Activated T-cell treated with anti-CD3 and anti-CD28 coated beads, Interleukin-2, amount 50 U/mL, for 4 hours (primary cell): Measurements from ENCODE around the gene ANKRD18A. TPM values are rescaled to one million over a fixed set of nuclear protein-coding genes. Genes with fewer than 3 reads are reported as not detected.

ENCODE experiments used
- ATAC-seq, 2 donors: fragments of 200-7000 bp; cut with Tn5 transposase; one replicate each; pipeline ENCODE4 v1.10.0; 2021
- DNase-seq: peaks from one replicate; pipeline ENCODE4 v3.0.0-alpha.2; 2020
- H3K27me3 Mint-ChIP-seq: one replicate; pipeline ENCODE4 v1.8.0; 2021; ENCODE audit warnings: low read depth, mixed read lengths
- H3K36me3 Mint-ChIP-seq: one replicate; pipeline ENCODE4 v1.8.0; 2022; ENCODE audit warnings: mixed read lengths; ENCODE audit not compliant: insufficient read depth
- H3K4me1 Mint-ChIP-seq: one replicate; pipeline ENCODE4 v1.8.0; 2021; ENCODE audit warnings: low read depth, mixed read lengths
- H3K4me3 Mint-ChIP-seq: one replicate; pipeline ENCODE4 v1.8.0; 2021; ENCODE audit warnings: mild to moderate bottlenecking, moderate library complexity, mixed read lengths
- H3K9me3 Mint-ChIP-seq: one replicate; pipeline ENCODE4 v1.8.0; 2021; ENCODE audit warnings: mixed read lengths
- total RNA-seq, 3 donors: library from RNA; stranded (reverse); gene quantifications; one replicate each; pipeline ENCODE4 v1.2.1, GENCODE V29; 2021

ANKRD18A gene
- 1 to 10 TPM; 2.1 to 5.4 (median 5.3) TPM for total RNA-seq

DNA sequence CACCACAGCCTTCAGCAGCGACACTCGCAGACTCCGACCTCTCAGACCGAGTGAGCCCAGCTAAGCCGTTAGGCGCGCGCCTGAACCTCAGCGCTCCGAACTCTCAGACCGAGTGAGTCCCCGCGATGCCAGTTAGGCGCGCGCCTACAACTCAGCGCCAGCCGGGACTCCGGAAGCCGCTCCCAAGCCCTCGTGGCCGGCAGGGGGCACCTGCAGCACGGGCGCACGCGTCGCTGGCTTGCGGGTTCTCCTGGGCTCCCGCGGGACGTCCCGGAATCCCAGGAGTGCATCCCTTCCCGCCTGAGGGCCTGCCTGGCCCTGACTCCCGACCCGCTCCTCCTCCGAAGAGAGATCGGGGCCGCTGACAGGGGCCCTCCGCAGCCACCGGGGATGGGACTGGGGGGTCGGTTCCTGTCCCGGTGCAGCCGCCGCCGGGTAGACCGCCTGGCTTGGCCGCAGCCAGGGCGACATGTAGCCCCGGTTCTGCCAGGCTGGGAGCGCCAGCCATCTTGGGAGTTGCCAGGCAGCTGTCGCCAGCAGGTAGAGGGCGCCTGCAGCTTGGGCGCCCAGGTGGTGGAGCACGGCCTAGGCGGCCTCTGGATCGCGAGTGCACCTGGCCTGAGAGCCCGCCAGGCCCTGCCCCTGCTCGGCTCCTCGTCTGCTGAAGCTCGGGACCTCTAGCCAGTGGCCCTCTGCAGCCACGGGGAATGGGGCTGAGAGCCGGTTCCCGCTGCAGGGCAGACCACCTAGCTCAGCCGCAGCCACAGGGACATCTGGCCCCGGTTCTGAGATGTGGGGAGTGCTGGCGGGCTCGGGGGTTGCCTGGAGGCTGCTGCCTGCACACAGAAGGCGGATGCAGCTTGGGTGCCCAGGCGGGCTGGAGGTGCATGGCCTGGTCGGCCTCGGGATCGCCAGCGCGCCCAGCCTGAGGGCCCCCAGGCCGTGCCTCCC, at the start of gene ANKRD18A:
TSS of gene ANKRD18A (minus strand) at position 114 of the 951 bp plus-strand sequence. CDS start 311 bp downstream, outside the sequence.
- peaks cover 16% of the 10 kb centered on the region for H3K4me1 Mint-ChIP-seq
- ATAC-seq (peak; percentile 79 to 81), DNase-seq (peak; percentile 58)
- no peaks in the 10 kb centered on the region for H3K9me3 Mint-ChIP-seq
- peaks cover 22% of the 10 kb centered on the region for H3K27me3 Mint-ChIP-seq
- H3K36me3 Mint-ChIP-seq = peaks cover 3% of the 10 kb centered on the region
- peak within 1 kb of the TSS; percentile 87 for H3K4me3 Mint-ChIP-seq

DNA sequence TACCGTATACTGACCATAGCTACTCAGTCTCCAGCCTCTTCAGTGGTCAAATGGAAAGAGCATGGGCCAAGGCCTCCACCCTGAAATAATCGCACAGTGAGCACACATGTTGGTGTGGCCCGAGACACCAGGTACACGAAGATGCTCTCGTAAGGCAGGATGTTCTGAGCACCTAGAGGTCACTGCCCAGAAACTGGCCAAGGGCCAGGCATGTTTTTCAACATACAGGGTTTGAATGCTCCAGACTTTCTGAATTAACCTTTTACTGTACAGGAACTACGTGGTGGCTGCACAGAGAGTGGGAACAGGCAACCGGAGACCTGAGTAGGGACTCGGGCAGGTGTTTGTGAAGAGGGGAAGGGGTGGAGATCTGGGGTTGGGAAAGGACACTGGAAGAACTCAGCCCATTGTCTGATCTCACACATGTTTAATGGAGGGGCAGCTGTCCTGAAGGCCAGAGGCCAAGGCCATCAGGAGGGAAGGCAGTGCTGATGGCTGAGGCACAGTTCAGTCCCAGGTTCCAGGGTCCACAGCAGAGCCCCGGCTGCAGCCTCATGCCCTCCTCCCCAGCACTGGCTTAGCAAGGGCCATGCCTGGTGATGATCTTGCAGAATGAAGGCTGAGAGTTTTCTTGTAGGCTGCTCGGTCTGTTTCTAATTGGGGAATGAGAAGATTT, 48.5 kb upstream of the ANKRD18A start:
- Mint-ChIP-seq H3K36me3 (no peaks in the 10 kb centered on the region), H3K27me3 (peaks cover 8% of the 10 kb centered on the region), H3K4me3 (no peak overlapping the region), H3K9me3 (no peaks in the 10 kb centered on the region), H3K4me1 (peaks cover 4% of the 10 kb centered on the region)
- DNase-seq = no peak
- no peak for ATAC-seq

DNA sequence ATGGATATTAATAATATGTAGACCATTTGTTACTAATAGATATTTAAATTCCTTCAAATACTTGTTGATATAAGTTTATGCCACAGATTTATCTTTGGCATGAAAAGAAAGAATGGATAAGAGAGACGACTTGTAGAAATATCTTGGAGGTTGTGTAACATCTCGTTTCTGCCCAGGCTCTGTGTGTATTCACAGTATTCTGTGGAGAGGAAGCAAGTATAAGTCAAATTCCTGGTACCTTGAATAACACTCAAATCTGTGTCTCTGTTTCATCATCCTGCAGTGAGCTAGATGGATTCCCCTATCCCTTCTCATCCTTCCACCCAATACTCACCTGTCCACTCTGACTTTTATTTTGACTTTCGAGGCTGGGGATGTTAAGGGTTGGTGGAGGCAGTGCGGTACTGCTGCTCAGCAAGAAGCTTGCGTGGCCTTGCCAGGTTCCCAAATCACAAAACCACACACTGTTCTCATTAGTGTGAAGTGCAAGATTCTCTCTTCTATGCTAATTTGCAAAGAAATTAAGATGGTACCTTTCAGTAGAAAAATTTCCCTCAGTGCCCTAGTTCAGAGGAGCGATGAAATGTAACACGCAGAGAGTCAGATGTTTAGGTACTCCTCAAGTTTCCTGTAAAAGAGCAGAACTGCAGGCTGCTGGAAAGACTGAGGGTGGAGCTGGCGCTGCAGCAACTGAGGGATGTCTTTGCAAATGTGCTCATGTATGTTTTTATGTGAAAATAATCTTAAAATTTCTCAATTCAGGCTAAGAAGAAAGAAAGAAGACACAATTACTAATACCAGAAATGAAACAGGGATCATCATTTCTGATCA, 42.6 kb upstream of the ANKRD18A start:
- ATAC-seq (no peak), DNase-seq (no peak)
- Mint-ChIP-seq H3K27me3 (peaks cover 13% of the 10 kb centered on the region), H3K9me3 (no peaks in the 10 kb centered on the region), H3K36me3 (no peaks in the 10 kb centered on the region), H3K4me3 (no peak overlapping the region), H3K4me1 (no peaks in the 10 kb centered on the region)

DNA sequence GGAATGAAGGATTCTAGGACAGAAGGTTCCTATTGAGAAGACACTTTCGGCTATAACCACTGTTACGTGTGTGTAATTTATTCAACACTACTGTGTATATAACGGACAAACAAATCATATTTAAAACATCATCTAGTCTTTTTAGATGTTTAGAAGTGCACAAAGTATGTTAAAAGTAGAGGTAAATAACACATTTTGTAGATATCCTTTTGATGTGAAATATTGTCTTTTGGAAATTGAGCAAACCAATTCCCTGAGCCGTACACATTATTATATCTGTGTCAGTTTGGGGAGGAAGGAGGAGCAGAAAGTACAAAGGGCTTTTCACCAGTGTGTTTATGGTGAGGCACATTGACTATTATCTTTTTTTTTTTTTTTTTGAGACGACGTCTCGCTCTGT, 39.1 kb upstream of the ANKRD18A start:
- ATAC-seq (no peak), DNase-seq (no peak)
- Mint-ChIP-seq H3K4me1 (no peaks in the 10 kb centered on the region), H3K36me3 (no peaks in the 10 kb centered on the region), H3K9me3 (no peaks in the 10 kb centered on the region), H3K4me3 (no peak overlapping the region), H3K27me3 (peaks cover 20% of the 10 kb centered on the region)

DNA sequence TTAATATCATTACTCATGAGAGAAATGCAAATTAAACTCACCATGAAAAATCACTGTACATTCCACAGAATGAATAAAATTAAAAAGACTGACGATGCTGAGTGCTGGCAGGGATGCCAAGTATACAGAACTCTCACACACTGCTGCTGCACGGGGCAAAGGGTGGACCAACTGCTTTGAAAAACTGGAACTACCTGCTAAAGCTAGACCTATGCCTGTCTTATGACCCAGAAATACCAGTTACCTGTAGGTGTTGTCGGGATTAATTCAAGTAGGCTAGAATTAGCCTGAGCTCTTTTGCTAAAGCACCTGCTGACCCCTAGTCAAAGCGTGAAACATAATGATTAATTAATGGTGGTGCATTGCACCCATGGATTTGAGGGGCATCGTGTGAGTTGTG, 36.5 kb upstream of the ANKRD18A start:
- Mint-ChIP-seq H3K27me3 (peaks cover 15% of the 10 kb centered on the region), H3K4me1 (no peaks in the 10 kb centered on the region), H3K36me3 (no peaks in the 10 kb centered on the region), H3K9me3 (no peaks in the 10 kb centered on the region), H3K4me3 (no peak overlapping the region)
- ATAC-seq (no peak), DNase-seq (no peak)

DNA sequence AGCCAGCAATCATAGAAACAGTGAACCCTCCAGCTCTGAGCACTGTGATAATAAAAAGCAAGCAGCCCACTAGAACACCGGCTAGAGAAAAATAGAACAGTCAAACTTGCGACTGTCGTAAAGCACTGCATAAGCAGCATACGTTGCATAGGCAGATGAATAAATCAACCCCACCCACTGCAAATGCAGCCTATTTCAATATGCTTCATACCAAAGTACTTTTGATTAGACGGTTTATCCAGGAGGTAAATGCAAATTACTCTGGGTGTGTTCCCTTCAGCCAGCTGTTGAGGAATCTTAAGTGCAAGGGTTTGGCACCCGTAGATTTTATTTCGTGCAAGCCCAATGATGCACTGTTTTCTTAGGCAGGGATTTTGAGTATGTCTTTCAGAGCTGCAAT, 32.1 kb upstream of the ANKRD18A start:
- no peaks in the 10 kb centered on the region for H3K9me3 Mint-ChIP-seq
- DNase-seq = no peak
- H3K4me1 Mint-ChIP-seq = no peaks in the 10 kb centered on the region
- H3K27me3 Mint-ChIP-seq = peaks cover 10% of the 10 kb centered on the region
- no peaks in the 10 kb centered on the region for H3K36me3 Mint-ChIP-seq
- H3K4me3 Mint-ChIP-seq = no peak overlapping the region
- no peak for ATAC-seq

DNA sequence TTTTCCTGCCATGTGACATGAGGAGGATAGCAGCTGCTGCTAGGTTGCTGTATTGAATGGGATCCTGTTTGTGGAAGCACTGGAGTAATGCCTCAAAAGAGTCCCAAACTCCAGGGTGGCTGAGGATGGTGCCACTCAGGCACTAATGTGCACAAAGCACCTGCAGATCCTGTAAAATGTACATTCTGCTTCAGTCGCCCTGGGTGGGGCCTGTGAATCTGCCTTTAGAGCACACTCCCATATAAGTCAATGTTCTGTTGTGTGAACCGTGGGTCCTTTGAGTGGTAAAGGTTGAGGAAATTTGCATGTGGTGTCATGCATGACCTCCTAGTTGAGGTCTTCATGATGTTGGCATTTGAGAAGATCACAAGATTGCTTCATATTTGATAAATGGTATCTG, 31.6 kb upstream of the ANKRD18A start:
- peaks cover 7% of the 10 kb centered on the region for H3K27me3 Mint-ChIP-seq
- H3K4me1 Mint-ChIP-seq = no peaks in the 10 kb centered on the region
- no peaks in the 10 kb centered on the region for H3K9me3 Mint-ChIP-seq
- no peaks in the 10 kb centered on the region for H3K36me3 Mint-ChIP-seq
- ATAC-seq = no peak
- DNase-seq = no peak
- no peak overlapping the region for H3K4me3 Mint-ChIP-seq

DNA sequence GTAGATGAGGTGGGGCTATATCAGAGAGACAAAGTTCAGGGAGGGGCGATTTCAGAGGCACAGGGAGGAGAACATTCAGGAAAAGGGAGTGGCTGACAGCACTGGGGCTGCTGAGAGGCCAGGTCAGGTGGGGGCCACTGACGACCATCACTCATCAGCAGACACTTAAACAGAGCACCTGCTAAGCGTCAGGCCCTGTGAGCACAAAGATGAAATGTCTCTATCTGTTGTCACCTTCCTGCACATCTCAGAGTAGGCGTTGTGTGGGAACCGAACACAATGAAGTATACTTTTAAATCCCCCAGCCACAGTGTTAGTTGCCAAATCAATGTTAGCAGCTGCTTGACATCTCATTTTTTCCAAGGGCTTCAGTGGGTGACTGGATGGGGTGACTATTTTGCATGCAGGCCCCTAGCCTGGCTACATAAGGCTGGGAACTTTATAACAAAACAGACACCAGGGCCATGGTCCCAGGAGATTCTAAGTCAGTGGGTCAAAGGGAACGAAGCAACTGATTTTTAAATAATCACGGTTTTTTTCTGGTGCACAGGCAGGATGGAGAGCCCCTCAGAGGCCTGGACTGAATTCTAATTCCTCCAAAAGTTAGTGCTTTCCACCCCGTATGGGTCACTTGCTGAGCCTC, 31.1 kb upstream of the ANKRD18A start:
- ATAC-seq = no peak
- DNase-seq = no peak

DNA sequence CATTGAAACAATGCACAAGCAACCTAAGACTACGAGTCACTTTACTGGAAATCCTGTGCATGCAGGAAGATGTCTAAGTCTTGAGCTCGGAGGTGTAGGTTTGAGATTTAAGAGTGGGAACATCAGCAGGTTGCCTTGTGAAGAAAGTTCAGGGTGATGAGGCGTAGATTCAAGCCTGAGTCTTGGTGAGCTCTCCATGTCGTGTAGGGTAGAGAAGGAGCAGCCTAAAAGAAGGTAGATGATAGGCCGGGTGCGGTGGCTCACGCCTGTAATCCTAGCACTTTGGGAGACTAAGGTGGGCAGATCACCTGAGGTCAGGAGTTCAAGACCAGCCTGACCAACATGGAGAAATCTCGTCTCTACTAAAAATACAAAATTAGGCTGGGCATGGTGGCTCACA, 30.2 kb upstream of the ANKRD18A start:
- ATAC-seq = no peak

More for the DNA sequence above, 31.1 kb upstream of the ANKRD18A start:
- Mint-ChIP-seq H3K4me3 (no peak overlapping the region), H3K27me3 (peaks cover 7% of the 10 kb centered on the region), H3K4me1 (no peaks in the 10 kb centered on the region), H3K9me3 (no peaks in the 10 kb centered on the region), H3K36me3 (no peaks in the 10 kb centered on the region)

DNA sequence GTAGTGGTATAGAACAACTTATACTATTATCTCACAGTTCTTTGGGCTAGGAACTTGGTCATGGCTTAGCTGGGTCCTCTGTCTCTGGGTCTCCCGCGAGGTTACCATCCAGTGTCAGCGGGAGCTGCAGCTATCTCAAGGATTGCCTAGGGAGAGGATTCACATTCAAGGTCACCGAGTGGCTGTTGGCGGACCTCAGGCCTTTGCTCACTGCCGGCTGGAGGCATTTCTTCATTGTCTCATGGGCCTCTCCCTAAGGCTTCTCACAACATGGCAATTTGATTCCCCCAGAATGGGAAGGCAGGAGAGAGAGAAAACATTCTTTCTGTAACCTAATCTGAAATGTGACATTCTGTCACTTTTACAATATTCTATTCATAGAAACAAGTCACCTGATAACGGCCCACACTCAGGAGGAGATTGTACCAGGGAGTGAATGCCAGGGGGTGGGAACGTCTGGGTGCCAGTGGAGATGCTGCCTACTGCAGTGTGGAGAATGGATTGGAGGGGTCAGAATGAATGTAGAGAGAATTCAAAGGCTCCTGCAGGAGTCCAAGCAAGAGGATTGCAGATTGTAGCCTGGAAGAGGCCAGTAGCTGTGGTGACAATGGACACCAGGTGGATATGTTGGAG, 29.5 kb upstream of the ANKRD18A start:
- peaks cover 4% of the 10 kb centered on the region for H3K27me3 Mint-ChIP-seq
- H3K36me3 Mint-ChIP-seq = no peaks in the 10 kb centered on the region
- ATAC-seq (no peak), DNase-seq (no peak)
- no peaks in the 10 kb centered on the region for H3K4me1 Mint-ChIP-seq
- H3K4me3 Mint-ChIP-seq = no peak overlapping the region
- H3K9me3 Mint-ChIP-seq = no peaks in the 10 kb centered on the region

More for the DNA sequence above, 30.2 kb upstream of the ANKRD18A start:
- Mint-ChIP-seq H3K4me3 (no peak overlapping the region), H3K4me1 (no peaks in the 10 kb centered on the region), H3K36me3 (no peaks in the 10 kb centered on the region), H3K27me3 (peaks cover 4% of the 10 kb centered on the region), H3K9me3 (no peaks in the 10 kb centered on the region)
- DNase-seq = no peak

DNA sequence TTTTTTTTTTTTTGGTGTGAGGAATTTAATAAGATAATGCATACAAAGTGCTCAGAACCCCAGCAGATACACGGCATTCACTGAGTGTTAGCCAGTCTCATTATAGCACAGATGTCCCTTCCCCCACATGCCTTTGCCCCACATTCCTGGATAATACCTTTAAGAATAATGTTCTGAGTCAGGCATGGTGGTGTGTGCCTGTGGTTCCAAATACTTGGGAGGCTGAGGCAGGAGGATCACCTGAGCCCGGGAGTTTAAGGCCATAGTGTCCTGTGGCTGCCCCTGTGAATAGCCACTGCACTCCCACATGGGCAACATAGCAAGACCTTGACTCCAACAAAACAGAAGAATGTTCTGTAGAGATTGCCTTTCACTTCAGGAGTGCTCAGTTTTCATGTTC, 24.2 kb upstream of the ANKRD18A start:
- no peak overlapping the region for H3K4me3 Mint-ChIP-seq

DNA sequence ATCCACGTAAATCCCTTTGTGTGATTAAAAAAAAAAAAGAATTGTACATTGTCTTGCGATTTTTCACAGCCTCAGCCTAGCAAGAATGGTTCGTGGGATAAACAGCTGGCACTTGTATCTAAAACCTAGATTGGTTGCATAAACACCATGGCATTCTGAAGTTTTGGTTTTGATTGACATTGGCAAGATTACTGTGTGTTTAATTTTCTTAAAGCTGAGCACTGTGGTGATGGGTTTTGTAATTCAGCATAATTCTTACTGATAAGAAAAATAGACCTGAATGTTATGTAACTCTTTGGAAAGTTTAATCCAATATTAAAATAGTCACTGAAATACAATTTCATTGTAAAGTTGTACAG, 23.4 kb upstream of the ANKRD18A start:
- no peak overlapping the region for H3K4me3 Mint-ChIP-seq
- ATAC-seq = no peak
- H3K27me3 Mint-ChIP-seq = peaks cover 7% of the 10 kb centered on the region
- H3K9me3 Mint-ChIP-seq = no peaks in the 10 kb centered on the region
- no peaks in the 10 kb centered on the region for H3K4me1 Mint-ChIP-seq
- no peak for DNase-seq
- no peaks in the 10 kb centered on the region for H3K36me3 Mint-ChIP-seq

More for the DNA sequence above, 24.2 kb upstream of the ANKRD18A start:
- DNase-seq (no peak), ATAC-seq (no peak)
- Mint-ChIP-seq H3K4me1 (no peaks in the 10 kb centered on the region), H3K9me3 (no peaks in the 10 kb centered on the region), H3K27me3 (peaks cover 7% of the 10 kb centered on the region), H3K36me3 (no peaks in the 10 kb centered on the region)

DNA sequence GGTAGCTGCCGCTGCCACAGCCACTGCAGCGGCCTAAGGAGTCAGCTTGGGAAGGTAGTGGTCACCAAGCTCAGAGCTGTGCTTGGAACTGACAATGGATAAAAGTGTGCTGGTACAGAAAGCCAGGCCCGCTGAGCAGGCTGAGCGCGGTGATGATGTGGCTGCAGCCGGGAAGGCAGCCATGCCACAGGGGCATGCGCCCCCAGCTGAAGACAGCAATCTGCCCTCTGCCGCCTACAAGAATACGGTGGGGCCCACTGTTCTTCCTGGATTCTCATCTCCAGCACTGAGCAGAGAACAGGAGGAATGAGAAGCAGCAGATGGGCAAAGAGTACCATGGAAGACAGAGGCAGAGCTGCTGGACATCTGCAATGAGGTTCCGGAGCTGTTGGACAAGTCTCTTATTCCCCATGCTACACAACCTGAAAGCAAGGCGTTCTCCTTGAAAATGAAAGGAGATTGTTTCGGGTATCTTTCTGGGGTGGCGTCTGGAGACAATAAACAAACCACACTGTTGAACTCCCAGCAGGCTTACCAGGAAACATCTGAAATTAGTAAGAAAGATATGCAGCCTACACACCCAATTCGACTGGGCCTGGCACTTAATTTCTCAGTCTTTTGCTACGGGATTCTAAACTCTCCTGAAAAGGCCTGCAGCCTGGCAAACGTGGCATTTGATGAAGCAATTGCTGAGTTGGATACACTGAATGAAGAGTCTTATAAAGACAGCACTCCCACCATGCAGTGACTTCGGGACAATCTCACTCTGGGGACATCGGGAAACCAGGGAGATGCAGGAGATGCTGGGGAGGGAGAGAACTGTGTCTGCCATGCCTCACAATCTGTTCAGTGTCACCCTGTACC, 22.8 kb upstream of the ANKRD18A start:
- Mint-ChIP-seq H3K27me3 (peaks cover 7% of the 10 kb centered on the region), H3K4me1 (no peaks in the 10 kb centered on the region), H3K36me3 (no peaks in the 10 kb centered on the region), H3K9me3 (no peaks in the 10 kb centered on the region), H3K4me3 (no peak overlapping the region)
- no peak for DNase-seq
- ATAC-seq = no peak
